Endodermal cell (in vitro differentiated cells): ENCODE data around the gene DTL. TPM values are rescaled to one million over a fixed set of nuclear protein-coding genes. Genes with fewer than 3 reads are reported as not detected.

Experiments used
- DNase-seq: peaks from one replicate; pipeline ENCODE4 v3.0.0-alpha.2; 2017
- H3K27ac ChIP-seq: 2 replicates; pipeline ENCODE4 v1.5.1; 2013; ENCODE audit warnings: mild to moderate bottlenecking, low read depth, low read length, moderate library complexity
- H3K27me3 ChIP-seq: 2 replicates; pipeline ENCODE4 v1.6.1; 2013; ENCODE audit warnings: mild to moderate bottlenecking, low read length, moderate library complexity; ENCODE audit not compliant: insufficient read depth, control insufficient read depth, poor library complexity, severe bottlenecking
- H3K36me3 ChIP-seq: 2 replicates; pipeline ENCODE4 v1.7.0; 2013; ENCODE audit warnings: mild to moderate bottlenecking, low read length, moderate library complexity; ENCODE audit not compliant: control insufficient read depth, insufficient read depth
- H3K4me1 ChIP-seq: one replicate; pipeline ENCODE4 v1.7.0; 2013; ENCODE audit warnings: low read length; ENCODE audit not compliant: control insufficient read depth, insufficient read depth
- H3K4me3 ChIP-seq: 2 replicates; pipeline ENCODE4 v1.5.1; 2013; ENCODE audit warnings: mild to moderate bottlenecking, low read length, moderate library complexity
- H3K9ac ChIP-seq: 2 replicates; pipeline ENCODE4 v1.6.1; 2013; ENCODE audit warnings: mild to moderate bottlenecking, low read length, moderate library complexity; ENCODE audit not compliant: poor library complexity, severe bottlenecking; ENCODE audit errors: extremely low read depth
- H3K9me3 ChIP-seq: 2 replicates; pipeline ENCODE4 v1.6.1; 2013; ENCODE audit warnings: mild to moderate bottlenecking, low read length, moderate library complexity; ENCODE audit not compliant: control insufficient read depth
- H3K27ac Mint-ChIP-seq: 2 replicates; pipeline ENCODE4 v1.8.0; 2020; ENCODE audit warnings: mixed read lengths
- H3K27me3 Mint-ChIP-seq: 2 replicates; pipeline ENCODE4 v1.8.0; 2021; ENCODE audit warnings: mild to moderate bottlenecking, mixed read lengths; ENCODE audit not compliant: insufficient read depth
- H3K36me3 Mint-ChIP-seq: 2 replicates; pipeline ENCODE4 v1.8.0; 2020; ENCODE audit warnings: low read depth, mixed read lengths
- H3K4me1 Mint-ChIP-seq: 2 replicates; pipeline ENCODE4 v1.8.0; 2020; ENCODE audit warnings: mixed read lengths
- H3K4me3 Mint-ChIP-seq: 2 replicates; pipeline ENCODE4 v1.8.0; 2020; ENCODE audit warnings: mild to moderate bottlenecking, moderate library complexity, mixed read lengths
- H3K9me3 Mint-ChIP-seq: 2 replicates; pipeline ENCODE4 v1.8.0; 2020; ENCODE audit warnings: mild to moderate bottlenecking, mixed read lengths
- WGBS, 2 experiments: methylation state at CpG; one replicate each; pipeline versions ENCODE4 v1.1.5 to v1.1.7; 2013; ENCODE audit warnings: missing lambda C conversion rate in 2 of 2, mixed read lengths in 1 of 2; ENCODE audit not compliant: insufficient coverage in 1 of 2, insufficient read length in 1 of 2; 5-methylcytosine and 5-hydroxymethylcytosine counted together
- total RNA-seq, 2 donors: library from RNA; stranded (reverse); fragmentation: NEBNext Ultra II Directional in 1 of 2; extraction: Animal tissue kit (Norgen Biotek cat#: 25700) in 1 of 2; gene quantifications; 2 replicates in 1 of 2; 3 replicates in 1 of 2; pipeline ENCODE4 v1.2.1, GENCODE V29; 2021
- TF ChIP-seq, protein P1 (sequence below): fragments of 200-600 bp; sonication (generic); conservative IDR thresholded peaks from 2 replicates; pipeline ENCODE4 v1.5.0; 2021; ENCODE audit warnings: antibody characterized with exemption, mild to moderate bottlenecking

The DTL gene
- total RNA-seq, 2 donors from 2014 or later = 45.5 to 73.8 TPM

GRCh38 chr1:212002536-212002935 is 33.0 kb upstream of the DTL start:
- Mint-ChIP-seq H3K36me3 (peaks cover 42% of the 10 kb centered on the region), H3K27me3 (no peaks in the 10 kb centered on the region), H3K9me3 (no peaks in the 10 kb centered on the region), H3K27ac (peak overlapping the region; percentile 75), H3K4me1 (peaks cover 29% of the 10 kb centered on the region), H3K4me3 (no peak overlapping the region)
- TF ChIP-seq, protein P1, sequence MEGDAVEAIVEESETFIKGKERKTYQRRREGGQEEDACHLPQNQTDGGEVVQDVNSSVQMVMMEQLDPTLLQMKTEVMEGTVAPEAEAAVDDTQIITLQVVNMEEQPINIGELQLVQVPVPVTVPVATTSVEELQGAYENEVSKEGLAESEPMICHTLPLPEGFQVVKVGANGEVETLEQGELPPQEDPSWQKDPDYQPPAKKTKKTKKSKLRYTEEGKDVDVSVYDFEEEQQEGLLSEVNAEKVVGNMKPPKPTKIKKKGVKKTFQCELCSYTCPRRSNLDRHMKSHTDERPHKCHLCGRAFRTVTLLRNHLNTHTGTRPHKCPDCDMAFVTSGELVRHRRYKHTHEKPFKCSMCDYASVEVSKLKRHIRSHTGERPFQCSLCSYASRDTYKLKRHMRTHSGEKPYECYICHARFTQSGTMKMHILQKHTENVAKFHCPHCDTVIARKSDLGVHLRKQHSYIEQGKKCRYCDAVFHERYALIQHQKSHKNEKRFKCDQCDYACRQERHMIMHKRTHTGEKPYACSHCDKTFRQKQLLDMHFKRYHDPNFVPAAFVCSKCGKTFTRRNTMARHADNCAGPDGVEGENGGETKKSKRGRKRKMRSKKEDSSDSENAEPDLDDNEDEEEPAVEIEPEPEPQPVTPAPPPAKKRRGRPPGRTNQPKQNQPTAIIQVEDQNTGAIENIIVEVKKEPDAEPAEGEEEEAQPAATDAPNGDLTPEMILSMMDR = no peak
- H3K36me3 ChIP-seq = peaks cover 67% of the 10 kb centered on the region
- H3K9me3 ChIP-seq = peaks cover 8% of the 10 kb centered on the region
- no peaks in the 10 kb centered on the region for H3K4me1 ChIP-seq
- no peak overlapping the region for H3K9ac ChIP-seq
- no peaks in the 10 kb centered on the region for H3K27me3 ChIP-seq
- H3K4me3 ChIP-seq = no peak overlapping the region
- H3K27ac ChIP-seq = no peak overlapping the region
- WGBS, 2 experiments = 50 to 56% methylated on average over 2 to 3 of the region's 3 CpGs
- DNase-seq = peak; percentile 60

- Histone ChIP-seq H3K4me3 (no peak overlapping the region), H3K9me3 (no peaks in the 10 kb centered on the region), H3K27me3 (no peaks in the 10 kb centered on the region), H3K27ac (no peak overlapping the region), H3K9ac (no peak overlapping the region), H3K4me1 (no peaks in the 10 kb centered on the region), H3K36me3 (peaks cover 61% of the 10 kb centered on the region)
- H3K4me1 Mint-ChIP-seq = peaks cover 40% of the 10 kb centered on the region
- 91 to 100% methylated on average over 1 to 7 of the region's 7 CpGs for WGBS, 2 experiments
- TF ChIP-seq, protein P1 = no peak
- H3K27me3 Mint-ChIP-seq = no peaks in the 10 kb centered on the region
- DNase-seq = no peak
- H3K9me3 Mint-ChIP-seq = no peaks in the 10 kb centered on the region
- H3K36me3 Mint-ChIP-seq = peaks cover 40% of the 10 kb centered on the region
- no peak overlapping the region for H3K4me3 Mint-ChIP-seq
- H3K27ac Mint-ChIP-seq = no peak overlapping the region
These were observed 30.5 kb upstream of the DTL start for GRCh38 chr1:212004895-212005608.

DNA sequence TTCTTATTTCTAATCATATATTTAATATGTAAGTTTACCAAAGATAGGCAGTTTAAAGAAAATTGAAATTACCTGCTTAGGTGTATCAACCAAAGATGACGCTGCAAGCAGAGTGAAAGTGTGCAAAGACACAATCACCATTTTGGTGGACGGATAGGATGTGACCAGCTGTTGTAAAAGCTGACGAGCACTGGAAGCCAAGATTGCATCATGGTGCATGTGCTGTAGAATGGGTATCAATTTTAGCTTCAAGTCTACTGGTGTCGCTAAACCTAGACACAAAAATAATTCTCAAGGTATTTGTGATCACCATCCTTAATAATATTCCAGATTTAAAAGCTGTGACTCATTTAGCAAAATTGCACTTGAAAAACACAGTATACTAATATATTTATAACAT is 28.4 kb upstream of the DTL start:
- H3K4me3 ChIP-seq = no peak overlapping the region
- H3K9me3 ChIP-seq = no peaks in the 10 kb centered on the region
- TF ChIP-seq, protein P1 = no peak
- Mint-ChIP-seq H3K36me3 (peaks cover 25% of the 10 kb centered on the region), H3K9me3 (no peaks in the 10 kb centered on the region), H3K27me3 (no peaks in the 10 kb centered on the region), H3K4me1 (peaks cover 31% of the 10 kb centered on the region), H3K4me3 (no peak overlapping the region), H3K27ac (no peak overlapping the region)
- 92 to 98% methylated on average over 2 to 4 of the region's 4 CpGs for WGBS, 2 experiments
- H3K9ac ChIP-seq = no peak overlapping the region
- no peak for DNase-seq
- H3K36me3 ChIP-seq = peaks cover 58% of the 10 kb centered on the region
- H3K27me3 ChIP-seq = no peaks in the 10 kb centered on the region
- H3K4me1 ChIP-seq = no peaks in the 10 kb centered on the region
- no peak overlapping the region for H3K27ac ChIP-seq
